ENCODE measurements around the gene CERT1. TPM values are rescaled to one million over a fixed set of nuclear protein-coding genes. Genes with fewer than 3 reads are reported as not detected.
"Not testable (repeated sequence)": the region's sequence is repeated elsewhere in the genome, so short reads cannot be mapped to it uniquely, and the experiment has no call there.

Gene CERT1
- total RNA-seq (10 to 100 TPM; 63.4 to 72.7 TPM), polyA plus RNA-seq (ENCODE audit: insufficient read length in 6 of 6) (10 to 100 TPM; 49.2 to 61.6 (median 55.2) TPM)
- long read RNA-seq, donor 1, partial matches to known transcripts, result 76 of 83 reads
- long read RNA-seq, donor 1, other reads (novel, unspliced or antisense), result 0 of 83 reads
- long read RNA-seq, donor 2, partial matches to known transcripts, result 98 of 102 reads
- long read RNA-seq, donor 2, other reads (novel, unspliced or antisense), result 0 of 102 reads
- long read RNA-seq, donor 3, transcript COL4A3BP-222 (17 exons, 3,154 nt), result major isoform, 5 of 57 reads
- long read RNA-seq, donor 3, partial matches to known transcripts, result 51 of 57 reads
- long read RNA-seq, donor 3, other reads (novel, unspliced or antisense), result 0 of 57 reads
- long read RNA-seq, donor 4, transcript COL4A3BP-222 (17 exons, 3,154 nt), result major isoform, 5 of 16 reads
- long read RNA-seq, donor 4, partial matches to known transcripts, result 7 of 16 reads
- long read RNA-seq, donor 4, other reads (novel, unspliced or antisense), result 0 of 16 reads
- long read RNA-seq, donor 5, partial matches to known transcripts, result 0 of 8 reads
- long read RNA-seq, donor 5, other reads (novel, unspliced or antisense), result 0 of 8 reads
- long read RNA-seq, donor 6, partial matches to known transcripts, result 17 of 21 reads
- long read RNA-seq, donor 6, other reads (novel, unspliced or antisense), result 0 of 21 reads
- long read RNA-seq, donor 7, transcript COL4A3BP-222 (17 exons, 3,154 nt), result major isoform, 5 of 17 reads
- long read RNA-seq, donor 7, partial matches to known transcripts, result 9 of 17 reads
- long read RNA-seq, donor 7, other reads (novel, unspliced or antisense), result 0 of 17 reads
- long read RNA-seq, donor 8, transcript COL4A3BP-222 (17 exons, 3,154 nt), result major isoform, 5 of 8 reads
- long read RNA-seq, donor 8, partial matches to known transcripts, result 0 of 8 reads
- long read RNA-seq, donor 8, other reads (novel, unspliced or antisense), result 0 of 8 reads
- long read RNA-seq, donor 9, result 0 reads
- long read RNA-seq, donor 10, partial matches to known transcripts, result 6 of 9 reads
- long read RNA-seq, donor 10, other reads (novel, unspliced or antisense), result 1 of 9 reads
- long read RNA-seq, donor 11, partial matches to known transcripts, result 0 of 3 reads
- long read RNA-seq, donor 11, other reads (novel, unspliced or antisense), result 0 of 3 reads
- long read RNA-seq, donor 12, transcript COL4A3BP-222 (17 exons, 3,154 nt), result major isoform, 5 of 15 reads
- long read RNA-seq, donor 12, partial matches to known transcripts, result 10 of 15 reads
- long read RNA-seq, donor 12, other reads (novel, unspliced or antisense), result 0 of 15 reads

GRCh38 chr5:75511435-75512382, at the start of gene CERT1, which contains the start of gene POLK:
TSS of gene CERT1 (minus strand) at chr5:75511629. CDS start at chr5:75511207, 422 bp downstream.
TSS of gene POLK (plus strand) at chr5:75511891.
- Histone ChIP-seq H3K4me3 (peak within 1 kb of the TSS; percentile 73 to 75), H3K27me3 (no peaks in the 10 kb centered on the region), H3K36me3 (no peaks in the 10 kb centered on the region), H3K9me3 (no peaks in the 10 kb centered on the region), H3K4me1 (peaks cover 5 to 54% of the 10 kb centered on the region in 2 donors), H3K27ac (peak within 1 kb of the TSS; percentile 90 to 96)
- no peak for TF ChIP-seq CTCF (IDR thresholded peaks at IDR 0.05)
- intact Hi-C loops (cut with DNase I), result no loop called here
- DNase-seq, result peak; percentile 97 to 100 (median 99)
- peak; percentile 96 for ATAC-seq

- intact Hi-C loops (cut with DNase I); ATAC-seq; H3K4me3 ChIP-seq; H3K27ac ChIP-seq; DNase-seq; H3K27me3 ChIP-seq: not testable (repeated sequence)
- Histone ChIP-seq H3K36me3 (peaks cover 0 to 12% of the 10 kb centered on the region in 2 donors), H3K9me3 (peaks cover 0 to 14% of the 10 kb centered on the region in 2 donors), H3K4me1 (peaks cover 0 to 23% of the 10 kb centered on the region in 2 donors)
Measured at GRCh38 chr5:75560655-75561054, 49.2 kb upstream of the CERT1 start.

- Histone ChIP-seq H3K9me3 (peaks cover 0 to 11% of the 10 kb centered on the region in 2 donors), H3K36me3 (peaks cover 0 to 23% of the 10 kb centered on the region in 2 donors), H3K27me3 (no peaks in the 10 kb centered on the region), H3K4me3 (no peak overlapping the region), H3K27ac (peak overlapping the region; percentile 23 to 77), H3K4me1 (peaks cover 0 to 23% of the 10 kb centered on the region in 2 donors)
- intact Hi-C loops (cut with DNase I), result no loop called here
- DNase-seq (no peak), ATAC-seq (peak; percentile 49)
- no peak for TF ChIP-seq CTCF (IDR thresholded peaks at IDR 0.05)
Measured at GRCh38 chr5:75558981-75559632, 47.7 kb upstream of the CERT1 start.

- Histone ChIP-seq H3K27me3 (no peaks in the 10 kb centered on the region), H3K4me3 (no peak overlapping the region), H3K9me3 (peaks cover 0 to 3% of the 10 kb centered on the region in 2 donors), H3K36me3 (peaks cover 0 to 32% of the 10 kb centered on the region in 2 donors), H3K4me1 (peaks cover 0 to 23% of the 10 kb centered on the region in 2 donors), H3K27ac (peak overlapping the region in 1 of 2 donors; percentile 77)
- DNase-seq (no peak), ATAC-seq (no peak)
- intact Hi-C loops (cut with DNase I), result no loop called here
- TF ChIP-seq CTCF (IDR thresholded peaks at IDR 0.05), result no peak
Measured at GRCh38 chr5:75558221-75558620, 46.8 kb upstream of the CERT1 start.

All from left lung (tissue), 14 donors.